Adrenal gland (tissue), 12 donors: Measurements from ENCODE around the gene PRIM2. TPM values are rescaled to one million over a fixed set of nuclear protein-coding genes. Genes with fewer than 3 reads are reported as not detected.
"Not testable (repeated sequence)": the region's sequence is repeated elsewhere in the genome, so short reads cannot be mapped to it uniquely, and the experiment has no call there.

Experiments
- DNase-seq, 7 donors: peaks; one replicate each; pipeline ENCODE4 v3.0.0-alpha.2; 2019 to 2020
- H3K27ac ChIP-seq, 5 donors: fragments of 200-600 bp; sonication (generic) in 4 of 5; 1 replicate in 3 of 5; 2 replicates in 2 of 5; pipeline versions ENCODE4 v1.5.1 to v1.8.0; 2016 to 2020; ENCODE audit warnings: mild to moderate bottlenecking in 1 of 5
- H3K27me3 ChIP-seq: fragments of 200-600 bp; 2 replicates; pipeline ENCODE4 v1.8.0; 2021
- H3K36me3 ChIP-seq, 2 donors: fragments of 200-600 bp; replicated peaks in 1 of 2; 1 replicate in 1 of 2; 2 replicates in 1 of 2; pipeline versions ENCODE4 v1.5.1 to v1.8.0; 2018 to 2022
- H3K4me1 ChIP-seq, 2 donors: fragments of 200-600 bp; replicated peaks in 1 of 2; 1 replicate in 1 of 2; 2 replicates in 1 of 2; pipeline versions ENCODE4 v1.5.1 to v1.8.0; 2018 to 2021
- H3K4me3 ChIP-seq, 4 donors: fragments of 200-600 bp; sonication (generic) in 3 of 4; one replicate each; pipeline ENCODE4 v1.5.1; 2016 to 2018
- H3K9me3 ChIP-seq, 3 donors: fragments of 200-600 bp; sonication (generic) in 1 of 3; replicated peaks in 1 of 3; 1 replicate in 2 of 3; 2 replicates in 1 of 3; pipeline versions ENCODE4 v1.5.1 to v1.8.0; 2016 to 2021
- POLR2A ChIP-seq, 2 donors: fragments of 450-650 bp; IDR thresholded peaks; one replicate each; pipeline ENCODE4 v1.6.1; 2017; ENCODE audit warnings: antibody characterized with exemption in 2 of 2, mild to moderate bottlenecking in 2 of 2, moderate library complexity in 1 of 2
- WGBS, 4 donors: extraction: QIAGEN DNeasy Blood & Tissue Kit in 2 of 4; methylation state at CpG; one replicate each; pipeline versions ENCODE4 v1.1.5 to v1.1.7; 2013 to 2017; 5-methylcytosine and 5-hydroxymethylcytosine counted together
- intact Hi-C, 2 donors: fragments of 100-400 bp; cut with DNase I; formaldehyde crosslinking; loops; one replicate each; pipeline versions ENCODE4 v1.14.1 to v1.15.0; 2022 to 2023
- polyA plus RNA-seq, 3 donors: library from polyadenylated mRNA; stranded (reverse); fragments of 200-250 nt in 2 of 3; fragments of 350-450 nt in 1 of 3; fragmentation: Illumina TruSeq in 1 of 3; extraction: RNeasy Lipid Tissue Mini Kit (QIAGEN cat#74804) in 1 of 3; gene quantifications; one replicate each; pipeline ENCODE4 v1.2.3, GENCODE V29; 2013 to 2014
- total RNA-seq, 9 donors: library from RNA; depleted of rRNA in 4 of 9; stranded (reverse); fragments of >200 nt in 4 of 9; fragments of 120-200 nt in 1 of 9; fragmentation: NEBNext Ultra II Directional in 1 of 9; extraction: Animal tissue kit (Norgen Biotek cat#: 25700) in 1 of 9; gene quantifications; one replicate each; pipeline versions ENCODE4 v1.1.0 to v1.2.4, GENCODE V29; 2013 to 2023
- TF ChIP-seq, protein P1 (sequence below), 6 experiments: fragments of 450-650 bp in 4 of 6; fragments of 200-600 bp in 2 of 6; sonication (generic) in 1 of 6; IDR thresholded peaks; 1 replicate in 5 of 6; 2 replicates in 1 of 6; pipeline versions ENCODE4 v1.5.1 to v1.8.0; 2016 to 2021; ENCODE audit warnings: antibody characterized with exemption in 6 of 6, mild to moderate bottlenecking in 2 of 6, moderate library complexity in 1 of 6
- donor health status: healthy with polysubstance abuse.
- donor health status: Bipolar disorder and iron deficiency.
- donor health status: DM: yes; HTN: yes; CAD: no.
- donor health status: DM: no; HTN: no; CAD: no.
- donor health status: DM: no; HTN: no; CAD: no.
- donor health status: DM: yes; HTN: yes; CAD: no.

Gene PRIM2
- total and polyA plus RNA-seq, 12 donors: 2.4 to 15.8 (median 5.9) TPM

DNA sequence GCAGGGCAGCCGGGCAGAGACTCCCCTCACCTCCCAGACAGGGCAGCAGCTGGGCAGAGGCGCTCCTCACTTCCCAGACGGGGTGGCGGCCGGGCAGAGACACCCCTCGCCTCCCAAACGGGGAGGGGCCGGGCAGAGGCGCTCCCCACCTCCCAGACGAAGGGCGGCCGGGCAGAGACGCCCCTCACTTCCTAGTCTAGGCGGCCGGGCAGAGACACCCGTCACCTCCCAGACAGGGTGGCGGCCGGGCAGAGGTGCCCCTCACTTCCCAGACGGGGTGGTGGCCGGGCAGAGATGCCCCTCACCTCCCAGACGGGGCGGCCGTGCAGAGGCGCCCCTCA, 6.6 kb upstream of the PRIM2 start:
- no peaks in the 10 kb centered on the region for H3K4me1 ChIP-seq
- no peak overlapping the region for H3K27ac ChIP-seq
- intact Hi-C loops: loop anchor here (5.0 to 10.0 kb wide), 2 partner anchors 266 to 288 kb away; partner anchors contain the start of gene KIAA1586 (in 1 of the 2)
- 88 to 97% (median 93%) methylated on average over 7 to 24 of the region's 24 CpGs; no CpG with 5 or more reads in 1 of the 4 donors for WGBS, 4 donors
- no peaks in the 10 kb centered on the region for H3K27me3 ChIP-seq
- H3K9me3 ChIP-seq: no peaks in the 10 kb centered on the region
- no peak for TF ChIP-seq POLR2A (IDR thresholded peaks at IDR 0.05)
- TF ChIP-seq, protein P1, sequence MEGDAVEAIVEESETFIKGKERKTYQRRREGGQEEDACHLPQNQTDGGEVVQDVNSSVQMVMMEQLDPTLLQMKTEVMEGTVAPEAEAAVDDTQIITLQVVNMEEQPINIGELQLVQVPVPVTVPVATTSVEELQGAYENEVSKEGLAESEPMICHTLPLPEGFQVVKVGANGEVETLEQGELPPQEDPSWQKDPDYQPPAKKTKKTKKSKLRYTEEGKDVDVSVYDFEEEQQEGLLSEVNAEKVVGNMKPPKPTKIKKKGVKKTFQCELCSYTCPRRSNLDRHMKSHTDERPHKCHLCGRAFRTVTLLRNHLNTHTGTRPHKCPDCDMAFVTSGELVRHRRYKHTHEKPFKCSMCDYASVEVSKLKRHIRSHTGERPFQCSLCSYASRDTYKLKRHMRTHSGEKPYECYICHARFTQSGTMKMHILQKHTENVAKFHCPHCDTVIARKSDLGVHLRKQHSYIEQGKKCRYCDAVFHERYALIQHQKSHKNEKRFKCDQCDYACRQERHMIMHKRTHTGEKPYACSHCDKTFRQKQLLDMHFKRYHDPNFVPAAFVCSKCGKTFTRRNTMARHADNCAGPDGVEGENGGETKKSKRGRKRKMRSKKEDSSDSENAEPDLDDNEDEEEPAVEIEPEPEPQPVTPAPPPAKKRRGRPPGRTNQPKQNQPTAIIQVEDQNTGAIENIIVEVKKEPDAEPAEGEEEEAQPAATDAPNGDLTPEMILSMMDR (IDR thresholded peaks at IDR 0.05): no peak
- no peak for DNase-seq
- H3K4me3 ChIP-seq: no peak overlapping the region
- H3K36me3 ChIP-seq: no peaks in the 10 kb centered on the region

DNA sequence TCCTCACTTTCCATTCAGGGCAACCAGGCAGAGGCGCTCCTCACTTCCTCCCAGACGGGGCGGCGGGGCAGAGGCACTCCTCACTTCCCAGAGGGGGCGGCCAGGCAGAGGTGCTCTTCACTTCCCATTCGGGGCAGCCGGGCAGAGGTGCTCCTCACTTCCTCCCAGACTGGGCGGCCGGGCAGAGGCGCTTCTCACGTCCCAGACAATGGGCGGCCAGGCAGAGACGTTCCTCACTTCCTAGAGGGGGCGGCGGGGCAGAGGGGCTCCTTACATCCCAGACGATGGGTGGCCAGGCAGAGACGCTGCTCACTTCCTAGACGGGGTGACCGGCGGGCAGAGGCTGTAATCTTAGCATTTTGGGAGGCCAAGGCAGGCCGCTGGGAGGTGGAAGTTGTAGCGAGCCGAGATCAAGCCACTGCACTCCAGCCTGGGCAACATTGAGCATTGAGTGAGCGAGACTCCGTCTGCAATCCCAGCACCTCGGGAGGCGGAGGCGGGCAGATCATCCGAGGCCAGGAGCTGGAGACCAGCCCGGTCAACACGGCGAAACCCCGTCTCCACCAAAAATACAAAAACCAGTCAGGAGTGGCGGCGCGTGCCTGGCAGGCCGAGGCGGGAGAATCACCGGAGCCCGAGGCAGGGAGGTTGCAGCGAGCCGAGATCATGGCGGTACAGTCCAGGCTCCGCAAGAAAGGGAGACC, 6.0 kb upstream of the PRIM2 start:
- not testable (repeated sequence) for DNase-seq, H3K9me3 ChIP-seq
- intact Hi-C loops: loop anchor here (5.0 to 10.0 kb wide), 2 partner anchors 267 to 289 kb away; partner anchors contain the start of gene KIAA1586 (in 1 of the 2)

DNA sequence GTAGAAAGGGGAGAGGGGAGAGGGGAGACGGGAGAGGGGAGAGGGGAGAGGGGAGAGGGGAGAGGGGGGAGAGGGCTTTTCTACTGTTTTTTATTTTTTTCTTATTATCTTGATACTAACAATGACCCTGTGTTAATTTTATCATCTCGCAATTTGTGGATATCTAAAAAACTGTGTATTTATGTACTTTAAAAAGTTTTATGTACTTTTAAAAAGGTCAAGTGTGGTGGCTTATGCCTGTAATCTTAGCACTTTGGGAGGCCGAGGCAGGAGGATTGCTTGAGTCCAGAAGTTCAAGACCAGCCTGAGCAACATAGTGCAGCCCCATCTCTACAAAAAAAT, 5.5 kb upstream of the PRIM2 start:
- no peaks in the 10 kb centered on the region for H3K9me3 ChIP-seq
- peaks cover 0 to 3% of the 10 kb centered on the region in 2 donors for H3K4me1 ChIP-seq
- no peak for TF ChIP-seq POLR2A (IDR thresholded peaks at IDR 0.05)
- TF ChIP-seq, protein P1 (IDR thresholded peaks at IDR 0.05): no peak
- no peak overlapping the region for H3K27ac ChIP-seq
- intact Hi-C loops: loop anchor here (5.0 to 10.0 kb wide), 2 partner anchors 267 to 290 kb away; partner anchors contain the start of gene KIAA1586 (in 1 of the 2)
- no peaks in the 10 kb centered on the region for H3K36me3 ChIP-seq
- 56 to 87% (median 75%) methylated on average over 2 to 3 of the region's 3 CpGs for WGBS, 4 donors
- DNase-seq: no peak
- H3K27me3 ChIP-seq: no peaks in the 10 kb centered on the region
- no peak overlapping the region for H3K4me3 ChIP-seq

More for the DNA sequence above, 6.0 kb upstream of the PRIM2 start:
- not testable (repeated sequence) for H3K27me3 ChIP-seq, H3K36me3 ChIP-seq, H3K27ac ChIP-seq, H3K4me3 ChIP-seq, H3K4me1 ChIP-seq
- 87 to 95% (median 91%) methylated on average over 22 to 44 of the region's 44 CpGs for WGBS, 4 donors

DNA sequence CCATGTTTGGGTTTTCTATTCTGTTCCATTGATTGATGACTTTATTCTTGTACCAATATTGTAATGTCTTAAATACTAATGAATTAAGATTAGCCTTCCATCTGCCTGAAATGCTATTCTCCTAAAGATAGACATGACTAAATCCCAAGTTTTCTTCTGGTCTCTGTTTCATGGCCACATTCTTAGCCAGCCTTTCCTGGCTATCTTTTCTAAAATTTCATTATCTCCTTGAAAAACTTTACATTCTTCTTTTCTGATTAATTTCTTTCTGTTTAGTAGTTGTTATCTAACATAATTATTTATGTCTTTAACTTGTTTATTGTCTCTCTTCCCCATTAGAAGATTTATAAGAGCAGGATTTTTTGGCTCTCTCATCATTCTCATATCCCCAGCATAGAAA, 4.4 kb upstream of the PRIM2 start:
- Histone ChIP-seq H3K36me3 (no peaks in the 10 kb centered on the region), H3K27me3 (no peaks in the 10 kb centered on the region), H3K9me3 (no peaks in the 10 kb centered on the region), H3K4me3 (no peak overlapping the region), H3K4me1 (peaks cover 4 to 7% of the 10 kb centered on the region in 2 donors), H3K27ac (no peak overlapping the region)
- DNase-seq: no peak
- intact Hi-C loops: loop anchor here (5.0 to 10.0 kb wide), 2 partner anchors 268 to 291 kb away; partner anchors contain the start of gene KIAA1586 (in 1 of the 2)
- TF ChIP-seq, protein P1 (IDR thresholded peaks at IDR 0.05): no peak
- no peak for TF ChIP-seq POLR2A (IDR thresholded peaks at IDR 0.05)
